HG03558 (cell line): Measurements from ENCODE around the gene MSRB2.
"Not testable (repeated sequence)": the region's sequence is repeated elsewhere in the genome, so short reads cannot be mapped to it uniquely, and the experiment has no call there.

Experiments
- ATAC-seq: cut with Tn5 transposase; IDR thresholded peaks from one replicate; pipeline ENCODE4 v1.9.1; 2021; ENCODE audit warnings: moderate number of reproducible peaks; ENCODE audit not compliant: unreplicated experiment; ENCODE audit errors: extremely low read depth

MSRB2 gene

DNA sequence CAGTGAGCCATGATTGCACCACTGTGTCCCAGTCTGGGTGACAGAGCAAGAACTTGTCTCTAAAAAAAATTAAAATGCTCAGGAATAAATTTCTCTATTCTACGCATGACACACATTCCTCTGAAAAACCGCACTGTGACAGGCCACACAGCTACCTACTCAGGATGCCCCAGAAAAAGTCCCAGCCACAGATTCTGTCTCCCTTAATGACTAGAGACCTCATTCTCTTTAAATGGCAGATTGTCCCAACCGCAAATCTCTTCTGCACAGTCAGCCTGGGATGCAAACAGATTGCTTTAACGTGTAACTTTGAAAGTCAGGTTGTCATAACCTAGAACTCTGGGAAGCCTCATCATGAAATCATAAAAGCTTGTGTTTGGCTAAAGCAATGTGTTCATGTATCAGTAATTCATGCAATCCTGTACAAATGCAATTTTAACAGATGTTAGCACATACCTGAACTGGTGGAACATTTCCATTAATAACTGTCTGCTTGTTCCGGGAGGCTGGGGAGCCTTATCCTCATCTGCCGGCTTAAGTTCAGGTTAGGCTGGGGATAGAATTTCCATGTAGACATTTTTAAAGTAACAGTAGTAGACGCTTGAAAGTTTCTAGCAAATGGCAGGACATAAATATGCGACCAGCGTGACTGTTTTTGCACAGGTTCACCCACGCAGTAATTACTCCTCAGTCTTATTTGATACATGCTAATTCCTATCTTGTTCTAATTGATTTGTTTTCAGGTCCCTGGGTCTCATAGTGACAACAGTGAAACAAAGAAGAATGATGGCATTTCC, 26.2 kb upstream of the MSRB2 start:
- ATAC-seq, result no peak

DNA sequence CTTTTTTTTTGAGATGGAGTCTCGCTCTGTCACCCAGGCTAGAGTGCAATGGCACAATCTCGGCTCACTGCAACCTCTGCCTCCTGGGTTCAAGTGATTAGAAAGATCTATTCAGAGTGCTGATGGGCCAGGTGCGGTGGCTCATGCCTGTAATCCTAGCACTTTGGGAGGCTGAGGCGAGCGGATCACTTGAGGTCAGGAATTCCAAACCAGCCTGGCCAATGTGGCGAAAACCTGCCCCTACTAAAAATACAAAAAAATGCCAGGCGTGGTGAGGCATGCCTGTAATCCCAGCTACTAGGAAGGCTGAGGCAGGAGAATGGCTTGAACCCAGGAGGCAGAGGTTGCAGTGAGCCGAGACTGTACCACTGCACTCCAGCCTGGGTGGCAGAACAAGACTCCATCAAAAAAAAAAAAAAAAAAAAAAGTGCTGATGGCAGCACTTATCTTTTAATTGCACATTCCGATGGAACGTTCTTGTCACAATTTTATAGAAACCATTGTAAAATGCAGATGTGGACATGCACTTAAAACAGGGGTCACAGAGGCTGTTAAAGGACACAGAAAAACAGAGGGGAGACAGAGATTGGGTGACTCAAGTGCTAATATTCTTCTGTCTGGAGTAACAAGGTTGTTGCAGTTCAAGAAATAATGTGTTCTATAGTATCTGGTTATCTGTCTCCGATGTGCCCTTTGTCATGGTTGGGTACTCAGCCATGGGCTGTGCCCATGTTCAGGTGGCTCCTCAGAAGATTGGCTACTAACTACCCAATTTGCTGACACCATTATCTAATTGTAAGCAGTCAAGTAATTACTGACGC, 25.1 kb upstream of the MSRB2 start:
- not testable (repeated sequence) for ATAC-seq

GRCh38 chr10:23070913-23071218, 24.5 kb upstream of the MSRB2 start:
- ATAC-seq, result no peak

- not testable (repeated sequence) for ATAC-seq
These were observed 22.8 kb upstream of the MSRB2 start for GRCh38 chr10:23072593-23072992.

DNA sequence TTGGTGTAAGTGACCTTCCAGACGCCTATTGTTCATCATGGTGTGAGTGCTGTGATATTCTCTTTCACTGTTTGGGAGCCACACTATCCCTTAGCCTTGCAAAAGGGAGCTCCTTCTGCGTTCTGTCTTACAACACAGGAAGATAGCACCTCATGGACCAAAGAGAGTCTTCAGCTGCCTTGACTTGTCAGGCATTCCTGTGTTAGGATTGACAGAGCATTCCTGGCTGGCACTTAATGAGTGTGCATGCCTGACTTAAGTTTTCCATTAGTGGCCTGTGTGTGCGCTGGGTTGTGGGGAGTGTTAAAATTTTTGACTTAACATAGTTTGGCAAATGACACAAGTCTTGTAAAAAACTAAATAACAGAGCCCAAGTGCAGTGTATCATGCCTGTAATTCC, 21.9 kb upstream of the MSRB2 start:
- ATAC-seq, result no peak

DNA sequence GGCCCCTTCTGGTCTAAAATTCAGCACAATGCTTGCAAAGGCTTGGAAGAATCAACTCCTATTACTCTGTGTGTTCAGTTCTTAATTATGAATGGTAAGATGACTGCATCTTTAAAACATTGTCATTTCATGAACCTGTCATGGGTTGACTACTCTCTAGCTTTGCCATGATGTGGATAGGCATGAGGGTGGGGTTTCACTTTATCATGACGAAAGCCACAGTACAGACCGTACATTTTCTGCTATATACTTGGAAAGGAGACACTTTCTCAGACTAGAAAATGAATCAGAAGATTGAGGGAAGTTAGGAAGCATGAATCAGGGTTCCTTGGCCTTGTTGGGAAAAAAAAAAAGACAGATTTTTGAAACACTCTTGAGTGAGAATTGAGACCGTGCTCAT, 19.7 kb upstream of the MSRB2 start:
- ATAC-seq, result no peak

GRCh38 chr10:23078114-23078513, 17.3 kb upstream of the MSRB2 start:
- no peak for ATAC-seq

GRCh38 chr10:23079700-23080099, 15.7 kb upstream of the MSRB2 start:
- ATAC-seq, result no peak

- no peak for ATAC-seq
These were observed 15.1 kb upstream of the MSRB2 start for GRCh38 chr10:23080262-23080661.

GRCh38 chr10:23081221-23081750, 14.1 kb upstream of the MSRB2 start:
- ATAC-seq, result no peak

GRCh38 chr10:23081891-23082290, 13.5 kb upstream of the MSRB2 start:
- ATAC-seq, result no peak

GRCh38 chr10:23088609-23089008, 6.8 kb upstream of the MSRB2 start:
- ATAC-seq, result no peak

DNA sequence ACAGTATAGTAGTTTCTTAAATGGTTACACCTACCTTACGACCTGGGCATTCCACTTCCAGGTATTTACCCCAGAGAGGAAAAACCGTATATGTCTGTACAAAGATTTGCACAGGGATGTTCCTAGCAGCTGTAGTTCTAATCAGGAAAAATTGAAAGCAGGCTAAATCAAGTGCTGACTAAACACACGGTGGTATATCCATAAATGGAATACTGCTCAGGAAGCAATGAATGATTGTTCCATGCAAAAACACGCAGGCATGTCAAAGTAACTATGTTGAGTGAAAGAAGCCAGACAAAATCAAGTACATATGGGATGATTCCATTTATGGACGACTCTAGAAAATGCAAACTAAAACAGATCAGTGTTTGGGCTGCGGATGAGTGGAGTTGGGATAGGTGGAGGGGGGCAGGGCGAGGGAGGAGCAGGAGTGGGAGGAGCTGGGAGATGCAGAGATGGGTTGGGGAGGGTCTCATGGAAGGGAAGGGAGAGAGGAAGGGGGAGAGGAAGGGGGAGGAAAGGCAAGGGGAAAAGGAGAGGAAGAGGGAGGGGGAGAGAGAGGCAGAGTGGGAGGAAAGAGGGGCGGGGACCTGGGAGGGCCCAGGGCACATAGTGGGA, 484 bp upstream of the MSRB2 start:
- ATAC-seq, result no peak

DNA sequence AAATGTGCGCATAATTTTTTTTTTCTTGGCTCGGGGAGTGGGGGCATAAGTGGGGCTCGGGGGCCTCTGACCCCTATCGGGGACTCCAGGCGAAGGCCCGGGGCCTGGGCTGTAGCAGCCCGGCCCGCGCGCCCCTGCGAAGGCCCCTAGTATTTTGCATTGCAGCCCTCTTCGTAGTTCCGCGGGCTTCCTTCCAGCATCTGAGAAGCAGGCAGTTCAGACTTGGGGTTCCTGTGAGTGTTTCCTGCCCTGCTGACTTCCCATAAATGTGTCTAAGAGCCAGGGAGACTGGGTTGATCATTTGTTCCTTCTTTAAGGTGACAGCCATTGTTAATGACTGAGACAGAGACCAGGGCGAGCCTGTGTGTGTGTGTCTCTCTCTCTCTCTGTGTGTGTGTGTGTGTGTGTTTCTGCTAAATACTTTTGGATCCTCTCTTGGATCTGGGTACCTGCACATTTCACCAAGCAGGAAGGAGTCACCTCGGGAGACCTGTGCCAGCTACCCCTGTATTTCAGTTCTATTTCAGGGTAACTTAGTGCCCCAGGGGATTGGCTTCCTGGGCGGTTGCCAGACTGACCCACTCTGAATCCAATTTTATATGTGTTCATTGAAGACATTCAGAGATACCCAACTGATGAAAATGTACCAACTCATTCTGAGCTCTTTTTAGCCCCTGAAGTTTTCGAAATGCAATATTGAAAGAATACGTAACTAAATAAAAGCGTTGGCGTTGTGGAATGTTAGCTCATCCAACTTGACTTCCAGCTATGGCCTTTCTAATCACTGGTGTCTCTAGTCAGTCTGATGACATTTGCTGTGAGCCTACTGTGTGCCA, 805 bp downstream of the MSRB2 start:
- no peak for ATAC-seq

- ATAC-seq, result no peak
These were observed 1.6 kb downstream of the MSRB2 start for GRCh38 chr10:23096802-23097549.

DNA sequence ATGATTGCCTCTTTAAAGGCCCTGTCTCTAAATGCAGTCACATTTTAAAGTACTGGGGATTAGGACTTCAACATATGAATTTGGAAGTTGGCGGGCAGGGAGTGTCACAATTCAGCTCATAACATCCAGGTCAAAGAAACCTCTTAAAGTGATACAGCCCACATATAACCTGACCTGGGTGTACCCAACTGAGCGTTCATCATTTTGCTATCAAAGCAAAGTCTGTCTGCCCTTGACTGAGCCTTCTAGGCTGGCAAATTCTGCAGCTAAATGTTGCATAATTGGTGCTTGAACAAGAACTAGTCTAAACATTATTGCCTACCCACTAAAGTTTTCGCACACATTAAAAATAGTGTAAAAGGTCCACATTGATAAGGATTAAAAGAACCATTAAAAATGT, 3.7 kb downstream of the MSRB2 start:
- ATAC-seq, result no peak

DNA sequence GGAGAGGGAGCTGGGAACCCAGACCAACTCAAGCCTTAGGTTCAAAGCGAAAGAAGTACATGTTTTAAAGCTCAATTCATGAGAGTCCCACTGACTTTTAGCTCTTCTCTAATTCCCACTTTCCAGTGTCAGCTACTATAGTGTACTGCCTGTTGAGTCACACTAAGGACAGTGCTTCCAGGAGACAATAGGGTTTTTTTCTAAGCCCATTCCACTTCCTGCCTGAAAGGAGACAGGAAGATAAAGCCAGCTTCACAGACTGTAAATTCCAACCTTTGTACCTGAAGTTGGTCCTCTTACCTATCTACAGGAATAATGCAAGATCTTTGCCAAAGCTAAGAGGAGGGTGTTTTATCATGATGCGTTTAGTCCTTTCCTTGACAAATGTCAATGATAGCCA, 4.4 kb downstream of the MSRB2 start:
- ATAC-seq, result no peak

- ATAC-seq, result no peak
These were observed 5.1 kb downstream of the MSRB2 start for GRCh38 chr10:23100331-23101030.
